CD4-positive, alpha-beta T cell treated with Interleukin-10 for 1 hour (primary cell): ENCODE measurements around the gene LRPAP1.

Source experiments
- DNase-seq: peaks from one replicate; pipeline ENCODE4 v3.0.0-alpha.2; 2020

The LRPAP1 gene

DNA sequence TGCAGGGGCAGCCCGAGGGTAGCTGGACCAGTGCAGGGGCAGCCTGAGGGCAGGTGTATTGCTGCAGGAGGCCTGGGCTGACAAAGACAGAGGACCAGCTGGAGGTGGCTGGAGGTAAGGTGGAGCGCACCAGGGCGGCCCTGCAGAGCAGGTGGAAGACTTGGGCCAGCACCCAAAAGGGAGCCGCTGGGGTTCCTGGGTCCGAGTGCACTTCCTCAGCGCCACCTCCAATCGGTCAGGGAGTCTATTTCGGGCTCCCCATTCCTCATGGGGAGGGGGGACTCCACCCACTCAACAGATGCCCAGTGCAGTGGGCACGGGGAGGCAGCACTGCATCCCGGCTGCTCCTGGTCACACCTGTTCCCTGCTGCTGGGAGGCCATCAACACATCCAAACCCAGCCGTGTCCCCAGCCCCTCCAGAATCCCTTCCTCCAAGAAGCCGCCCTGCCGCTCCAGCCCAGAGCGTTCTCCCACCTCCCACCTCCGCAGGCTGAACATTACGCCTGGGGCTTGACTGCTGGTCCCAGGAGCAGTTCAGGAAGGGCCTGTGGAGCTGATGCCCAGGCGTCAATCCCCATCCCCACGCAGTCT lies 1.5 kb downstream of the LRPAP1 start:
- DNase-seq = no peak

DNA sequence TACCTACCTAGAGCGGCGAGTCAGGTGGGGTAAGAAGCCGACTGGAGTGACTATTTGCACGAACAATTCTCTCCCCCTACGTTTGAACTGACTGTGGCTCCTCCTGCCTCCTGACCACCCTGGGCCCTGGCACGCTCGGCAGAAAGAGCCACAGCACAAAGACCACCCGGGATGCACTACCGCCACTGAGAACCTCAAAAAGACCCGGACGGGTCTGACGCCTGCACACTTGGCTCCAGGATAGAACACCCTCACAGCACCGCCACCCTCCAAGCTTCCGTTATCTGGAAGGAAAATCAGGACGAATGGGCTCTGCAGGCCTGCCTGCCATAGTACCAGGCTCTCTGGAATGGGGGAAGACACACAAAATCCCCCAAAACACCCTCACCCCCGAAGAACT lies 2.2 kb downstream of the LRPAP1 start:
- no peak for DNase-seq

DNA sequence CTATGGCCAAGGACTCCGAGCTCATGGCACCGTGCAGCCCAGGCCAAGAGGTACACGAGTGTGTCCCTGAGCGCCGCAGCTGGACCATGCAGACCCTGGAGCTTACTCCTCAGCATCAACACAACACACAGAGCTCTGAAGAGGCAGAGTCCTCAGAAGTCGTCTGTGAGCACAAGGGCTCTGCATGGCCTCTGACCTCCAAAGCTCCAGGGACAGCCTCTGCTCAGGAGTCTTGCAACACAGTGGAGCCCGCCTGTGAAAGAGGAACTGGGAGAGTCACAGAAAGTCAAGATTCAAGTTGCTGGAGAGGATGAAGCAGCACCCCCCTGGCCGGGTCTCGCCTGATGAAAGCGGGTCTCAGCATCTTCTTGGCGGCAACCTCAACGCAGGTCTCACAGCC lies 2.9 kb downstream of the LRPAP1 start:
- no peak for DNase-seq

DNA sequence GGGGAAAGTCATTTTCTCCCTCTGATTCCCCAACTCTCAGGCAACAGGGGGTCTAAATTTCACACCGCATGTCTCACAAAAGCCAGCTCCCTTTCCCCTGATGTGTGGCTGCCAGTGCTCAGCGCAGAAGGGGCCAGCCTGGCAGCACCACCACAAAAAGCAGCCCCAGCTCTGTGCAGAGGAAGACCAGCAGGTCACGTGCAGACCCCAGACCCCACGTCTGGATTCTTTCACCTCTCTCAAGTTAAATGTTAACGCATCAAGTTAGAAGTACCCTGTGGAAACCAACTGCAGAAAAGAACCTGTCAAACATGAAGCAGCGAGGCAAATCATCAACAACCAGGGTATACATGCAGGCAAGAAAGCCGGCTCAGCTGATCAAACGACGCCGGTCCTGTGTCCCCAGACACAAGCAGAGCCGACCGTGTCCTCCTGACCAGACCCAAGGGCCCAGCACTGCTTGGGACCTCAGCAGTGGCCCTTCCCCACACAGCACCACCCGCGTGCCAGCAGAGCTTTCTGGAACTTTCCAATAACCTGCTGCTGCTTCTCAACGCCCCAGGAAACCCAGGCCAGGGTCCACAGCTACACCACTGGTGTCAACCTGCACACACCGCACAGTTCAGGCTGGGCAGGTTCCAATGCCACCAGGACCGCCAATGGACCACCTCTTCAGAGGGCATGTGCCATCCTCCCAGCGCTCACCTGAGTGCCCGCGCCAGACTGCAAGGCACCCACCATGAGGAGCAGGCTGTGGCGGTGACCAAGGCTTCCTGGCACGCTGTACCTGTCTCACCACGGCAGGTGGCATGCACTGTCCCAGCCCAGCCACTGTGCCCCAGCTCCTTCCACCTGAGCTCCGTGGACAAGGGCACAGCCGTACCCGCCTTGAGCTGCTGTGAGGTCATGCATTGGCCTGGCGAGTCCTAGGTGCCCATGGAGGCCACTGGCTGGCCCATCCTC lies 4.0 kb downstream of the LRPAP1 start:
- DNase-seq = no peak

DNA sequence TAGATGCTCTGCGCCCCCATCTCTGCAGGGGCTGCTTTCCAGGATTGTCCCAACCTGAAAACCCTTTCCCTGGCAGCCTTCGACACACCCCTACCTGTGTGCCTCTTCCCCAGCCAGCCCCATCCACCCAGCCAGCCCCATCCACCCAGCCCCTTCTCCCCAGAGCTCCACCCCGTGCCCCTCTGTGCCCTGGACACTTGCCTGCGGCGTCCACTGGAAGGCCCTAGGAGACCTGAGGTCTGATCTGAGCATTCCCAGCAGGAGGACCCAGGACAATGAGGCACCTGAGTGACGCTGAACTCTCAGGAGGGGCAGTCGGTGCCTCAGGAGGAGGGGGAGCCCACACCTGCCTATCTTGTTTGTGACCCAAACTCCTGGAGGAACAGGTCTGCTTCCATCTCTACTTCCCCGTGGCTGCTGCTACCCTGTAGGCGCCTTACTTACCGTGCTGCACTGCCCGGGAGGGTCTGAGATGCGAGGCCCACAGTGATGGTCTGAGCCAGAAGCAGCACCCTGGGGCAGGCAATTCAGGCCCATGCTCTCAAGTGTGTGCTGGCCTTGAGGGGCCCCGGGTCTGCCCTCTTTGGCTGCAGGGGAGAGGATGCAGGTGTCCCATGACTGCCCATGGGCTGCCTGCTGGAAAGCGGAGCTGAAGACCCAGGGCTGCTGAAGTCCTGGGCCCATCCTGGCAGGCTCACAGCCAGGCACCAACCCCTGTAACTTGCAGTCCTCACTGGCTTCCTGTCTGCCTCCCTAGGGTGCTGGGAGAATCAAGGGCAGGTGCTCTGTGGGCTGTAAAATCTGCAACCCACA lies 4.9 kb downstream of the LRPAP1 start:
- DNase-seq = no peak

DNA sequence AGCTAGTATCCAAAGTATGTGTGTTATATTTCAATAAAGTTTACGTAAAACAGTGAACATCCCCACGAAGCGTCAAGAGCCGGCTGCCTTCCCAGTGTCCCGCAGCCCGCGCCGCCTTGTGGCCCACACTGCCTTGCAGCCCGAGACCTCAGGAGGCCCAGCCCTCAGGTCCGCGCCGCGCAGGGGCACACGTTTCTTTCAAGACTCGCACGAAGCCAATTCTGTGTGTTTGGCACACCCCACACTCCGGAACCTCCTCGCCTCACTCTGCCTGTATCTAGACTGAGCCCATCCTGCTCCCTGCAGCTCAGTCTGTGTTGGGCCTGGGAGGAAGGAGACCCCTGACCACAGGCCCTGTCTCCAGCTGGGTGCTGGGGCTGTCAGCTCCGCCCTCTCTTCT lies 5.8 kb downstream of the LRPAP1 start:
- no peak for DNase-seq

DNA sequence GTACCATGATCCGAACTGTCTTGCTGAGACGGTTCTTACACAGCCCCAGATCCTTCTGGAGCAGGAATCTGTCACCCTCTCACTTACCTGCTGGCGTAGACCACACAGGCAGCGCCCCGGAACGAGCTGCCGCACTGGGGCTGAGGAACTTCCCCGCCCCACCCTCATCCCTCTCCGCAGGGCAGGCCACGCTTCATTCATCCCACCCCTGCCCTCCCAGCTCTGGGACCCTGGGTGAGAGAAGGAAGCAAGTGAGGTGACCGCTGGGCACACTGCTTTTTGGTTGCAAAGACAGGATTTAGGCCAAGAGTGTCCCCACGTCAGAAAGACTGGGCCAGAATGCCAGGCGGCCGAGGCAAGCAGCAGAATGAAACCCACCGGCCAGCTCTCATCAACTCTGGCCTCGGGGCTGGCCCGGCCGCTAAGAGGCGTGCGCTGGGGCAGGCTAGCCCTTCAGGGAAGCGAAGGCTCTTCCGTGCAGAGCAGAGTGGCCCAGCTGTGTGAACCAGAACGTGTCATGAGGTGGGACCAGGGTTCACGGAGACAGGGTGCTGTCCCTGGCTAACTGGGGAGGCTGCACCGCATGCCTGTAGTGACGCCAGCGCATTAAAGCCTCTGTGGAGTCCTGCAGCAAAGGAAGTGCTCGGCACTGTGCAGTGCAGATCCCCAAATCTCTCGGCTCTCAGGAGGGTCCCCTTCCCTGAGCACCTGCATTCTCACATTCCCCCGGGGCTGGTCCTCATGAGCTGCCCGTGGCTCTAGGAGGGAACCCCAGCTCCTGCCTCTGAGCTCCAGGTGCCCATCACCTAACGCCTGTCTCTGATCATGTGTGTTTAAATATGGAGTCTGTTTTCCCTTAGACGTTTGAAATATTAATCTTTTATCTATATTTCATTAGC lies 6.4 kb downstream of the LRPAP1 start:
- DNase-seq = no peak

DNA sequence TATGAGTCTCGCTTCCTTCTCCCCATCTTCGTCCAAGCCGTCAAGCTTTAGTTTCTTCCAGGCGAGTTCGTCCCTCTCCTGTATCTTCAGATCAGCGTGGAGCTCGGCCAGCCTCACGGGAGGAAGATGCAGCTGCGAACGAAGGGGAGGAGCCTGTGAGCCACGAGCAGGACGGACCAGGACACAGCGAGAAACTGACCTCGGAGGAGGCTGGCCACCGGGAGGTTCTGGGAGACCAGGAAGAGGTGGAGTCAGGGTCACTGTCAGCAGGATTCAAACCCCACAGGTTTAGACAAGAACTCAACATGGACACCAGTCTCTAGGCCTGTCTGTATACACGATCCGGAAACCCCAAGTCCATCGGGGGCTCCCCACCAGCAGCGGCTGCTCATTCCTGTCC lies 7.3 kb downstream of the LRPAP1 start:
- no peak for DNase-seq

DNA sequence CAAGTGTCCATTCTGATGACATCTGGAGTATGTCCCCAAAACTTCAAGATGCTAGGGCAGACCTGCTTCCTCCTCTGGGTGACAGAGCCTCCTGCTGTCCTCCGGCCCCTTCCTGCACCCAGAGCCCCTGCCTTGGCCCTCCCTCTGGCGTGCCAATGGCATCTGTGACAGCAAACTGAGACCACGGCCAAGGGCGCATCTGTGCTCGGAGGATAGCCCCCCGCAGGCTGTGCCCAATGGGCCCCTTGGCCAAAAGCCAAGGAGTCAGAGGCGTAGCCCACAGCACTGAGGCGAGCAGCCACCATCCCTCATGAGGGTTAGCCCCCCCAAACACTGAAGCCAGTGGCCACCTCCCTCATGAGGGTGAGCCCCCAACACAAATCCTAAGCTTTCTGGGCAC lies 7.9 kb downstream of the LRPAP1 start:
- no peak for DNase-seq

DNA sequence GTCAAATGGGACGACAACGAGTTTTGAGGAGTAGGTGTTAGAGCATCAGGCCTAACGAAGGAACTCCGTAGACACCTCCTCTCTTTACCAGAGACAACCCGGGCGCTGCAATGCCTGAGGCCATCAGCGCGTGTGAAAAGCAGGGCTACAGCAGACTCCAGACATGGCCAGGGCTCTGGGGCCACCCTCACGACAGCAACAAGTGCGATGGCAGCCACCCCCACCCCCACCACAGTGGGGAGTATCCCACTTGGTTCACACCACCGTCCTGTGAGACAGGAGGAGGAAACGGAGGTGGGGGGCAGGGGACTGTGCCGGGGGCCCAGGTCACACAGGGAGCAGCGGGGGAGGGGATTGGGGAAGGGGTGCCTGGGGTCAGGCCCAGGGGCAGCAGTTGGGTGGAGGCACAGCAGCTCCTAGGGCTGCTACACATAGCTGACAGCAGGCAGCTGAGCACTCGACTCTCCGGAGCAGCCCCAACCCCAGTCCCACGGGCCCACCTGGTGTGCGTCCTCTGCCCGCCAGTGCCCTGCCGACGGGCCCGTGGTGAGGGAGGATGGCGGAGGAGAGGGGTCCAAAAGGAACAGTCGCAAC lies 8.5 kb downstream of the LRPAP1 start:
- DNase-seq = no peak

DNA sequence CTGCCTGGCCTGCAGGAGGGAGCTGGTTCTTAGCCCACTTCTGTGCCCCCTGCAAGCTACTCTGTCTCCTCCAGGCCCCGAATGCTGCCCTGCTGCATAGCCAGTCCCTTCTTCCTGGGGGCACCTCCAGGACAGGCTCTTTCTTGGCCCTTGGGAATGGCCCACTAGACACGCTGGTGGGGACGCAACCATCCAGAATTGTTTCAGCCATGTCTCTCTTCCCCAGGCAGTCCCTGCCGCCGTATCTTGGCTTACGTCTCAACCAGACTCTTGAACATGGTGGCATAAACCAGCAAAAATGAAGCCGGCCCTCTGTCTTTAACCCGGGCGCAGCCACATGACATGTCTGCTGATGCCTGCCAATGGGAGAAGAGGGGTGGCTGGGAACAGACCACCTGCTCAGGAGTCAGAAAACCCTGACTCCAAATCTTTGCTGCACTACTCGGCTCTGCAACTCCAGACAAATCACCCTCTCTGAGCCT lies 9.0 kb downstream of the LRPAP1 start:
- no peak for DNase-seq

DNA sequence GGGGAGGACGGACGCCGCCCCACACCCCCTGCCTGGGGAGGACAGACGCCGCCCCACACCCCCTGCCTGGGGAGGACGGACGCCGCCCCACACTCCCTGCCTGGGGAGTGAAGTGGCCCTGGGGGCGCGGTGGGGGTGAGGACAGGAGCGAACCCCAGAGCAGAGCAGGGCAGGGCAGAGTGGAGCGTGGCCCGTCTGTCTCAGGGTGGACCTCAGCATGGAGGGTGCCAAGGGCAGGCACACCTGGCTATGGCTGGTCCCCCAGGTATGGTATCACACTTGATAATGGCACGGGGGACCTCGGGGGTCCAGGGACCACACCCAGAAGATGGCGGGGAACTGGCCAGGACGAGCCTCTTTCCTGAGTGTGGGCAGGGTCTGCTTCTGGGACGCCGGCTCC lies 9.6 kb downstream of the LRPAP1 start:
- DNase-seq = no peak

DNA sequence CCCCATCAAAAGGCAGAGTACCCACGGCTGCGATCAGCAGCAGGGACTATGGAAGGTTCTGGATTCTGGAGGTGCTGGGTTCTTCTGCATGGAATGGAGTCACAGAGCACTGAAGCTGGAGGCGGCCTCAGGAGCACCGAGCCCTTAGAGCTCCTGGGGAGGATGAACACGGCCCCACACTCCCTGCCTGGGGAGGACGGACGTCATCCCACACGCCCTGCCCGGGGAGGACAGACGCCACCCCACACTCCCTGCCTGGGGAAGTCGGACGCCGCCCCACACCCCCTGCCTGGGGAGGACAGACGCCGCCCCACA lies 9.9 kb downstream of the LRPAP1 start:
- DNase-seq = no peak

DNA sequence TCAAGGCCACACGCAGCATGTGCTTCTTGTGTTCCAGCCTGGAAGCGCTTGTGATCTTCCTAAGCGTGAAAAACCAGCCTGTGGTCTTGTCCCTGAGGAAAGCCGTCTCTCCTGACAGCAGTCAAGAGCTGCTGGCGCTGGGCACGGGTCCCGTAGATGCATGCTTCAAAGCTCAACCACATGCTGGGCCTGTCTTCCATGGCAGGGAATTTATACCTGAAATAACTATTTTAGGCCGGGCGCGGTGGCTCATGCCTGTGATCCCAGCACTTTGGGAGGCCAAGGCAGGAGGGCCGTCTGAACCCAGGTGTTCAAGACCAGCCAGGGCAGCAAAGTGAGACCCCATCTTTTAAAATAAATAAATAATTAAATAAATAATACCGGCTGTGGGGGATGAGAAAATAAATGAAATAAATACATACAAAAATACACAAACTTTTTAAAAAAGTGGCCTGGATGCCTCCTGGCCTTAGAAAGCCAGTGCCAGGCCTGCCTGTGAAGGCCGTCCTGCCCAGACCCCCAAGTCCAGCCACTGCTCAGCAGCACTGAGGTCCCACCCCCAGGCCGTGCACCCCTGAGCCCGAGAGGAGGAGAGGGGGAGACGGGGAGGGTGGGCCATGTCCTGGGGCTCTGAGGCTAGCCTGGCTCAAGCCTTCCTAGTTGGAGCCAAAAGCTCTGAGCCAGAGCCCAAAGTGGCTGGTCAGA lies 10.4 kb downstream of the LRPAP1 start:
- no peak for DNase-seq

DNA sequence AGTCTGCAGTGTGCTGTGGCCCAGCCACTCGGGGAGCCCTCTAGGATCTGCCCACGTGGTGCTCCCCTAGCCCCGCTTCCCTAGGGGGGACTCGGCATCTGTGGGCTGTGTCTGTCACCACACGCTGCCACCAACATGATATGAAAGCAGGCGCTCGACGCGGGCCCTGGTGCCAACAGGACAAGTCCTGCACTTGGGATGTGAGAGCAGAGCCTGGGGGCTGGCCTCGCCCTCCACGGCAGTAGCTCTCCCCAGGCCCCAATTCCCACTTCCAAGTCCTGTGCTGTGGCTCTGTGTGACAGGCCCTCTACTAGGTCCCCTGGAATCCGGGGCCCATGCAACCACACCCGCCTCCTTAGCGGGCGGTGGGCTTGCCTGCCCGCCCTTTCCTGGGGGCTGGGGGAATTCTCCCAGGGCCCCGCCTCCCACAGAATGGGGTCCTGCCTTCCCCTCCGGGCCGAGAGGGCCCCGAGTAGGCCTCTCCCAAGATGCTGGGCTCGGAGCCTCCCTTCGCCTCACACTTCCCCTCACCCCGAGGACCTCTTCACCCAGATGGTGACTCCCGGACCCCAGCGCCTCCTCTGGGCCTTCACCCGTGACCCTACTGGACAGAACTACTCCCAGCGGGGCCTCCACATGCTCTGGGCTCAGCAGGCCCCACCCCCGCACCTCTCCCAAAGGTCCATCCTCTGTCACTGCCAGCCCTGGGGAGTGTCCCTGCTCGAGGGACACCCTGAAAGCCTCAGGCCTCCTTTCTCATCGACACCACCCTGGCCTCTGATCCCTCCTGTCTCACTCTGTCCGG lies 11.2 kb downstream of the LRPAP1 start:
- DNase-seq = no peak

DNA sequence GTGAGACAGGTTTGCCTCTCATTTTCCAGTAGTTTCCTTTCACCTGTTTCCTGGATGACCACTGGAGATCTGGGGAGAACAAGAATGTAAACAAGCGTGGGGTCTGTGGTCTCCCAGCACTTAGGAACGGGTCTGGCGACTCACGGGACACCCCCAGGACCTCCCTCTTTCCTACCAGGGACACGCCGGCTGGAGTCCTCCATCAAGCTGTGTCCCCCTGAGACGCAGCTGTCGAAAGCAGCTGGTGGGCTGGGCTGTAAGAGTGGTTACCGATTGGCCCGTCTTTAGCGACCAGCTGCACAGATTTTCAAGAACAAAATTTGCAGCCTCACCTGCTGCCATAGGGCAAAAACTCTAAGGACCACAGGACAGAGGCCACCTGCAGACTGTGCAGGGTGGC lies 11.9 kb downstream of the LRPAP1 start:
- no peak for DNase-seq

DNA sequence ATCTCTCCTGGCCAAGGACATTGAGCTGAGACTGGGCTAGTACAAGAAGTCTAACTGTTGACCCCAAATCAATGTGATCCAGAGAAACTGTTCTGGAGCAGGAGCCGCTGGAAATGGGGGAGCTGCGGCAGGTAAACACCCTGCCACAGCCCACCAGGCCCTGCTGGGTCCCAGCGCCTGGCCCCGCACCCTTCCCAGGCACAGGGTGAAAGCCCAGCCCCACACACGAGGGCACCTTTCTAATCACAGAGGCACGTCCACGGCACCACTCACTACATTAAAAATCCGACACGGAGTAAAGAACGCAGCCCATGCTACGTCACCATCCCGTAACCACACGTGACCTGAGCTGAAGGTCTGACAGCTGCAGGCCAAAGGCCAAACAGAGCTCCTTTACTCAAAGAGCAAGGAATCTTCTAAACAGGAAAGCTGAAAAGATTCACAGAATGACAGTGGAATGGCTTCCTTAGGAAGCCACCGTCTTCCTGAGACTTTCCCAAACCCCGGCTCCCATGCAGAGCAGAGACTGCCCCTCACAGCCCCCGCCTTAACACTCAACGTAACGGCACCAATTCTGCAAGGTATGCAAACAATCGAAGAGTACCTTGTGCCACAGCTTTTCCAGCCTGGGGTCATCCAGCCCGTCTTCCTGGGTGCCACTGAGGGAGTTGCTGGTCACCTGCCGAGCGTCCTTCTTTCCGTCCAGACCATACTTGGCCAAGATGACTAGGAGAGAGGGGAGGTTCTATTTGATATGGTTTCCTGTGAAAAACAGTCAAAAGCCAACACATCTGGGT lies 12.6 kb downstream of the LRPAP1 start:
- no peak for DNase-seq

DNA sequence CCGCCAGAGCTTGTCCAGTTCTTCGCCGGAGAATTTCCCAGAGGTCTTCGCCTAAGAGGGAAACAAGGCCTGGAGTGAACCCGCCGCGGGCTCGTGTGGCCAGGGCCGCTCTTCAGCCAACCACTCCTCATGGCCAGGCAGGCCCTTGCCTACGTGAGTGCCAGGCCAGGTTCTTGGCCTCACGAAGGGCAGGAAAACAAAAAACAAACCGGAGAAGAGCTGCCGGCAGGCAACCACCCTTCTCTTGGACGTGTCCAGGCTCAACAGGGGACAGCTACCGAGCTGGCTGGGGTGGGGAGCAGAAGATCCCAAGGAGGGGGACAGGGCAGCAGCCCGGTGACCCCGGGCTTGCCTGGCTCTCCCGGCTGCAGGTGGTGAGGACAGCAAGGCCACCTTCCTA lies 13.3 kb downstream of the LRPAP1 start:
- DNase-seq = no peak

DNA sequence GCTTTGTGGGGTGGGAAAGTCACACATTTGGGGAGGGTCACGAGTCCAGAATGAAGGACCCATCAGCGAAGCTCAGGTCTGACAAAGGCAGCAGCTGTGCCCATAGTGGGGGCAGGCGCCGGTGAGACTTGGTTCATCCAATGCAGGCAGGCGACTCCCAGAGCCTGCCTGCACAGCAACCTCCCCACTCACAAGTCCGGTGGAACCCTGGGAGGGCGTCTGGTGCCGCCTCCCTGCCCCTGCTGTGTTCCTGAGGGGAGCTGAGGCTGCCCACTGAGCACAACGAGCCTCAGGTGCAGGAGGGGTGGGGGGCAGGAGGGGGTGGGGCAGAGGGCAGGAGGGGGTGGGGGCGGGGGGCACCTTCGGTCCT lies 13.7 kb downstream of the LRPAP1 start:
- DNase-seq = no peak
